ENCODE data around the gene ATM. TPM values are rescaled to one million over a fixed set of nuclear protein-coding genes. Genes with fewer than 3 reads are reported as not detected.
"Not testable (repeated sequence)": the region's sequence is repeated elsewhere in the genome, so short reads cannot be mapped to it uniquely, and the experiment has no call there.

The ATM gene
- total RNA-seq, 2 experiments from 2014 or later: 75.8 to 77.5 TPM

DNA sequence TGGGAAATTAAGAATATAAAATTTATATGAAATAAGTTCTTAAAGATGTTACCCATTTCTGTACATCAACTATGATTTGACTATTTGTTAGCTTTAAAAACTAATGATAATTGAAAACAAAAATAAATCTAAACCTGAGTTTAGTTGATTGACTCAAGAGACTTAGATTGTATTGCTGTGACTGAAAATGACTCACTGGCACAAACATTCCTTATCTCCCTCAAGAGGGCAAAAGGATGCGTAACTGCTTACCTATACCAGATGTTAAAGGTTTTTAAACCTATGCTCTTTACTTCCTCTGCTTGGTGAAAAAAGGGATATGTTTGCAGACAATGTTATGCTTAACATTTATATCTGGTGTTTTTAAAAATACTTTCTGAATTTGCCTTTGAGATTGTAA, 30.3 kb downstream of the ATM start:
- peak; percentile 27 for ATAC-seq
- CTCF ChIA-PET: no interaction called here
- Mint-ChIP-seq H3K9me3 (no peaks in the 10 kb centered on the region), H3K36me3 (ENCODE audit: low read depth) (peaks cover 48% of the 10 kb centered on the region), H3K27me3 (no peaks in the 10 kb centered on the region), H3K4me1 (ENCODE audit: low read depth) (peaks cover 42% of the 10 kb centered on the region), H3K27ac (no peak overlapping the region), H3K4me3 (no peak overlapping the region)
- POLR2A ChIA-PET: interaction anchor here (1.0 to 2.1 kb wide), 2 partner anchors 10 to 30 kb away, joined by 3 to 8 read pairs; partner anchors contain the start of genes ATM and NPAT
- DNase-seq: no peak
- TF ChIP-seq CTCF (IDR thresholded peaks at IDR 0.05): no peak
- intact Hi-C loops (cut with micrococcal nuclease): no loop called here

DNA sequence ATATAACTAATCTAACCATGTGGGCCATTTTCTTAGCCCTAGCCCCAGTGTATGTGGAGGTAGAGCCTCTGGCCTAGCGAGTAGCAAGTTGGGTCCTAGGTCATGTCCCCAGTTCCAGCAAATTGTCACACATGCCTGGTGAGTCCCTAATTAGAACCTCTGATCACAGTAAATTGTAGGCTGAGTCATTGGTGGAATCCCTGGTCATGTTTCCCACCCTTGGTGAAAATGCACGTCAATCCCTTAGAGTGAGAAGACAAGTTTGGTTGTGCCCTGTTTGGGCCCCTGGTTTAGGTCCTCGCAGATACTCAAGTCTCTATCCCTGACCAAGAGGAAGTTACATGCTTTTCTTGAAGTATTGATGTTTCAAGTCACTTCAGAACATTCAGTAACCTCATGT, 46.7 kb downstream of the ATM start:
- Mint-ChIP-seq H3K4me1 (ENCODE audit: low read depth) (peaks cover 32% of the 10 kb centered on the region), H3K9me3 (peaks cover 14% of the 10 kb centered on the region), H3K27ac (peak overlapping the region; percentile 67), H3K4me3 (no peak overlapping the region), H3K27me3 (no peaks in the 10 kb centered on the region), H3K36me3 (ENCODE audit: low read depth) (peaks cover 55% of the 10 kb centered on the region)
- intact Hi-C loops (cut with micrococcal nuclease): no loop called here
- POLR2A ChIA-PET: no interaction called here
- ATAC-seq (peak; percentile 56), DNase-seq (peak; percentile 22)
- no peak for TF ChIP-seq CTCF (IDR thresholded peaks at IDR 0.05)
- CTCF ChIA-PET: no interaction called here

DNA sequence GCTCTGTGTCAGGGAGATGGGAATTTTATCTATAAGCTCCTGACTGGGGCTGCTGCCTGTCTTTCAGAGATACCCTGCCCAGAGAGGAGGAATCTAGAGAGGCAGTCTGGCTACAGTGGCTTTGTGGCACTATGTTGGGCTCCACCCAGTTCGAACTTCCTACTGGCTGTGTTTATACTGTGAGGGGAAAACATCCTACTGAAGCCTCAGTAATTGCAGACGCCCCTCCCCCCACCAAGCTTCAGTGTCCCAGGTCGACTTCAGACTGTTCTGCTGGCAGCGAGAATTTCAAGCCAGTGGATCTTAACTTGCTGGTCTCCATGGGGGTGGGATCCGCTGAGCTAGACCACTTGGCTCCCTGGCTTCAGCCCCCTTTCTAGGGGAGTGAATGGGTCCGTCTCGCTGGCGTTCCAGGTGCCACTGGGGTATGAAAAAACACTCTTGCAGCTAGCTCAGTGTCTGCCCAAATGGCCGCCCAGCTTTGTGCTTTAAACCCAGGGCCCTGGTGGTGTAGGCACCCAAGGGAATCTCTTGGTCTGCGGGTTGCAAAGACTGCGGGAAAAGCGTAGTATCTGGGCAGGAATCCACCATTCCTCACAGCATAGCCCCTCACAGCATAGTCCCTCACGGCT, 54.2 kb downstream of the ATM start:
- H3K27me3 Mint-ChIP-seq; H3K4me3 Mint-ChIP-seq; DNase-seq; intact Hi-C loops (cut with micrococcal nuclease); ATAC-seq: not testable (repeated sequence)
- ChIA-PET POLR2A (interaction anchor here (0.6 to 1.0 kb wide), 3 partner anchors 27 to 53 kb away, joined by 3 read pairs; no protein-coding TSS in a partner anchor), CTCF (interaction anchor here (1.4 kb wide), 1 partner anchor 8 kb away, joined by 3 read pairs; no protein-coding TSS in a partner anchor)
- Mint-ChIP-seq H3K36me3 (ENCODE audit: low read depth) (peaks cover 76% of the 10 kb centered on the region), H3K27ac (peak overlapping the region; percentile 51), H3K9me3 (peaks cover 26% of the 10 kb centered on the region), H3K4me1 (ENCODE audit: low read depth) (peaks cover 69% of the 10 kb centered on the region)

- CTCF ChIA-PET: no interaction called here
- DNase-seq (no peak), ATAC-seq (peak; percentile 27)
- Mint-ChIP-seq H3K4me1 (ENCODE audit: low read depth) (peaks cover 70% of the 10 kb centered on the region), H3K9me3 (peaks cover 22% of the 10 kb centered on the region), H3K4me3 (no peak overlapping the region), H3K27ac (peak overlapping the region; percentile 48), H3K27me3 (no peaks in the 10 kb centered on the region), H3K36me3 (ENCODE audit: low read depth) (peaks cover 71% of the 10 kb centered on the region)
- intact Hi-C loops (cut with micrococcal nuclease): no loop called here
- POLR2A ChIA-PET: interaction anchor here (1.2 kb wide), 1 partner anchor 58 kb away, joined by 3 read pairs; no protein-coding TSS in a partner anchor
- no peak for TF ChIP-seq CTCF (IDR thresholded peaks at IDR 0.05)
Measured at GRCh38 chr11:108278546-108278945, 55.7 kb downstream of the ATM start.

DNA sequence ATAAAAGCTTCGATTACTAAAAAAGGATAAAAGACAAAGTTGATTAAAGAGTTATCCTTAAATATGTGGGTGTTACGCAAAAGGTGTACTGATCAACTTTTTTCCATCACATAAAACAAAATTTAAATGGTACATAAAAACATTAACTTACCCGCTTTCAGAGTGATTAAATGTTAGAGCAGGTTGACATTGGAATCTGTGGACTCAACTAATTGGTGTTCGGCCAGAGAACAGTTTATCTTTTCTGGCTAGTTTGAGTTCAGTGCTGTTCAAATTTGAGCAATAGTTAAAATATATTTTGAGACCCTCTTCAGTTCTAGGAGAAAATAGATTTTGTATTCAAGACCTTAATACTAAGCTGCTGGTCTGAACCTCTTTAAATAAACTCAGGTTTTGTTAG, 56.1 kb downstream of the ATM start:
- ATAC-seq: no peak
- Mint-ChIP-seq H3K9me3 (peaks cover 18% of the 10 kb centered on the region), H3K27me3 (no peaks in the 10 kb centered on the region), H3K36me3 (ENCODE audit: low read depth) (peaks cover 67% of the 10 kb centered on the region), H3K4me1 (ENCODE audit: low read depth) (peaks cover 69% of the 10 kb centered on the region), H3K4me3 (no peak overlapping the region), H3K27ac (peak overlapping the region; percentile 48)
- ChIA-PET CTCF (no interaction called here), POLR2A (interaction anchor here (1.2 kb wide), 1 partner anchor 58 kb away, joined by 3 read pairs; no protein-coding TSS in a partner anchor)
- no peak for DNase-seq
- no peak for TF ChIP-seq CTCF (IDR thresholded peaks at IDR 0.05)
- intact Hi-C loops (cut with micrococcal nuclease): no loop called here

Measured in activated CD8-positive, alpha-beta T cell treated with anti-CD3 and anti-CD28 coated beads for 36 hours (primary cell).